GM23338 (cell line): ENCODE data around the gene BNIP2.
A peak's percentile ranks its signal among the peaks of the same experiment; 100 is the strongest.

Experiments
- CTCF ChIP-seq, 2 experiments: fragments of 200-600 bp in 1 of 2; sonication (generic) in 1 of 2; conservative IDR thresholded peaks; 2 replicates each; pipeline versions ENCODE4 v1.5.1 to v1.6.1; 2016 to 2017; ENCODE audit warnings: antibody characterized with exemption in 2 of 2, low read depth in 2 of 2, mild to moderate bottlenecking in 2 of 2, moderate library complexity in 1 of 2
- EZH2phosphoT487 ChIP-seq: fragments of 200-600 bp; sonication (generic); IDR thresholded peaks from one replicate; pipeline ENCODE4 v1.8.1; 2018; ENCODE audit warnings: antibody characterized with exemption; ENCODE audit not compliant: unreplicated experiment
- REST ChIP-seq: IDR thresholded peaks from one replicate; pipeline ENCODE4 v1.6.1; 2018; ENCODE audit warnings: antibody characterized with exemption; ENCODE audit not compliant: unreplicated experiment

GRCh38 chr15:59736181-59736580 is 47.1 kb upstream of the BNIP2 start:
- TF ChIP-seq CTCF (conservative IDR thresholded peaks at IDR 0.05; ENCODE audit: low read depth in 2 of 2) (peak; percentile 21 to 57), REST (no peak), EZH2phosphoT487 (no peak)
